HCT116 (cell line): ENCODE measurements around the gene HPX. TPM values are rescaled to one million over a fixed set of nuclear protein-coding genes. Genes with fewer than 3 reads are reported as not detected.

Experiments used
- ATAC-seq: fragments of 200-7000 bp; cut with Tn5 transposase; 2 replicates; pipeline ENCODE4 v1.9.1; 2020; ENCODE audit warnings: mild to moderate bottlenecking, moderate library complexity
- BruUV-seq: library from RNA; stranded (reverse); fragments of 400-500 nt; replicated peaks from 2 replicates; lab custom pipeline; 2021; lab: Mats Ljungman, UMichigan
- CTCF ChIA-PET: fragments of 300-600 bp; sonication (Branson Sonifier 250); formaldehyde crosslinking; loops from one replicate; lab custom pipeline; 2021; ENCODE audit warnings: antibody characterized with exemption; lab: Charles Lee
- POLR2A ChIA-PET: fragments of 300-600, 350-600 bp; sonication (Branson Sonifier 250); formaldehyde crosslinking; loops from one replicate; lab custom pipeline; 2021; ENCODE audit warnings: antibody characterized with exemption; lab: Charles Lee
- RAD21 ChIA-PET, 2 experiments: fragments of 300-600 bp; sonication (Branson Sonifier 250); formaldehyde crosslinking; loops; one replicate each; lab custom pipeline; 2023; ENCODE audit warnings: low total read pairs in 2 of 2; ENCODE audit not compliant: uncharacterized antibody in 2 of 2, unreplicated experiment in 2 of 2, low non-redundant PET in 1 of 2; lab: Charles Lee
- DNase-seq: peaks from one replicate; pipeline ENCODE4 v3.0.0-alpha.2; 2010; ENCODE audit warnings: low read depth, low spot score
- H2AFZ ChIP-seq: fragments of 200-600 bp; shearing (Covaris generic), sonication (generic); 2 replicates; pipeline ENCODE4 v1.6.1; 2017; ENCODE audit warnings: low read depth, mixed run types, mixed read lengths, antibody characterized with exemption, low read length; ENCODE audit not compliant: poor library complexity, severe bottlenecking
- H3K27ac ChIP-seq: 2 replicates; pipeline ENCODE4 v1.5.1; 2012; ENCODE audit warnings: low read depth, low read length
- H3K27me3 ChIP-seq: fragments of 200-600 bp; sonication (generic); 2 replicates; pipeline ENCODE4 v1.6.1; 2016; ENCODE audit warnings: mixed run types, low read length, mixed read lengths; ENCODE audit not compliant: insufficient read depth
- H3K36me3 ChIP-seq, 2 experiments: fragments of 200-500 bp in 1 of 2; fragments of 200-600 bp in 1 of 2; sonication (Bioruptor generic) in 1 of 2; sonication (generic) in 1 of 2; 2 replicates each; pipeline versions ENCODE4 v1.5.1 to v1.6.1; 2014 to 2016; ENCODE audit warnings: low read length in 2 of 2, inconsistent platforms in 1 of 2, mixed read lengths in 1 of 2, mixed run types in 1 of 2; ENCODE audit not compliant: insufficient read depth in 2 of 2, control insufficient read depth in 1 of 2
- H3K4me1 ChIP-seq, 2 experiments: fragments of 200-600 bp in 1 of 2; sonication (generic) in 1 of 2; 2 replicates each; pipeline versions ENCODE4 v1.5.1 to v1.6.1; 2012 to 2017; ENCODE audit warnings: low read length in 2 of 2, inconsistent platforms in 1 of 2, mild to moderate bottlenecking in 1 of 2, mixed read lengths in 1 of 2, mixed run types in 1 of 2, moderate library complexity in 1 of 2; ENCODE audit not compliant: insufficient read depth in 2 of 2, control insufficient read depth in 1 of 2
- H3K4me2 ChIP-seq: fragments of 200-600 bp; sonication (generic); 2 replicates; pipeline ENCODE4 v1.6.1; 2017; ENCODE audit warnings: mixed run types, low read length, mixed read lengths
- H3K4me3 ChIP-seq, 2 experiments: fragments of 200-600 bp in 1 of 2; sonication (generic) in 1 of 2; replicated peaks in 1 of 2; 2 replicates each; pipeline ENCODE4 v1.5.1; 2011 to 2016; ENCODE audit warnings: low read length in 2 of 2, control low read depth in 1 of 2, low read depth in 1 of 2, mild to moderate bottlenecking in 1 of 2, mixed read lengths in 1 of 2, mixed run types in 1 of 2
- H3K79me2 ChIP-seq: fragments of 200-600 bp; sonication (generic); 2 replicates; pipeline ENCODE4 v1.6.1; 2017; ENCODE audit warnings: mild to moderate bottlenecking, mixed run types, low read length, moderate library complexity, mixed read lengths; ENCODE audit not compliant: insufficient read depth
- H3K9ac ChIP-seq: fragments of 200-600 bp; sonication (generic); 2 replicates; pipeline ENCODE4 v1.6.1; 2016; ENCODE audit warnings: low read length, mixed read lengths
- H3K9me2 ChIP-seq: fragments of 200-600 bp; sonication (generic), shearing (Covaris generic); 2 replicates; pipeline ENCODE4 v1.6.1; 2017; ENCODE audit warnings: mixed run types, mild to moderate bottlenecking, moderate library complexity; ENCODE audit not compliant: insufficient read depth
- H3K9me3 ChIP-seq, 2 experiments: fragments of 200-500 bp in 1 of 2; fragments of 200-600 bp in 1 of 2; sonication (Bioruptor generic) in 1 of 2; sonication (generic) in 1 of 2; 2 replicates each; pipeline ENCODE4 v1.6.1; 2014 to 2017; ENCODE audit warnings: low read length in 2 of 2, mixed read lengths in 2 of 2, inconsistent platforms in 1 of 2, low read depth in 1 of 2, mild to moderate bottlenecking in 1 of 2, mixed run types in 1 of 2, moderate library complexity in 1 of 2; ENCODE audit not compliant: control insufficient read depth in 1 of 2, insufficient read depth in 1 of 2
- H4K20me1 ChIP-seq: fragments of 200-600 bp; sonication (generic), shearing (Covaris generic); 2 replicates; pipeline ENCODE4 v1.6.1; 2017; ENCODE audit warnings: mixed run types, mild to moderate bottlenecking, moderate library complexity; ENCODE audit not compliant: insufficient read depth
- CBX3 ChIP-seq: IDR thresholded peaks from 2 replicates; pipeline ENCODE4 v1.6.1; 2012; ENCODE audit warnings: low read depth
- CEBPB ChIP-seq: IDR thresholded peaks from 2 replicates; pipeline ENCODE4 v1.6.1; 2012; ENCODE audit warnings: low read depth
- EGR1 ChIP-seq: IDR thresholded peaks from 2 replicates; pipeline ENCODE4 v1.6.1; 2012; ENCODE audit warnings: low read depth
- EZH2 ChIP-seq: fragments of 200-600 bp; sonication (generic); IDR thresholded peaks from 2 replicates; pipeline ENCODE4 v1.6.1; 2017; ENCODE audit warnings: antibody characterized with exemption, mixed run types
- EZH2phosphoT487 ChIP-seq: fragments of 200-600 bp; IDR thresholded peaks from 2 replicates; pipeline ENCODE4 v1.6.1; 2018; ENCODE audit warnings: antibody characterized with exemption, borderline replicate concordance
- FOSL1 ChIP-seq: IDR thresholded peaks from 2 replicates; pipeline ENCODE4 v1.6.1; 2012; ENCODE audit warnings: low read depth
- JUND ChIP-seq: IDR thresholded peaks from 2 replicates; pipeline ENCODE4 v1.6.1; 2012
- POLR2A ChIP-seq: IDR thresholded peaks from 2 replicates; pipeline ENCODE4 v1.7.0; 2011; ENCODE audit warnings: borderline replicate concordance; ENCODE audit not compliant: insufficient read depth, insufficient read length; ENCODE audit errors: extremely low read depth
- POLR2AphosphoS5 ChIP-seq: IDR thresholded peaks from 2 replicates; pipeline ENCODE4 v1.6.1; 2011; ENCODE audit warnings: mild to moderate bottlenecking, low read depth, low read length, moderate library complexity
- SP1 ChIP-seq: IDR thresholded peaks from 2 replicates; pipeline ENCODE4 v1.6.1; 2012; ENCODE audit warnings: low read depth
- SRF ChIP-seq: IDR thresholded peaks from 2 replicates; pipeline ENCODE4 v1.6.1; 2012; ENCODE audit warnings: low read depth
- TCF7L2 ChIP-seq: IDR thresholded peaks from 2 replicates; pipeline ENCODE4 v1.7.0; 2011; ENCODE audit warnings: borderline replicate concordance, inconsistent platforms; ENCODE audit not compliant: insufficient read depth, insufficient read length; ENCODE audit errors: extremely low read depth
- YY1 ChIP-seq: IDR thresholded peaks from 2 replicates; pipeline ENCODE4 v1.6.1; 2011; ENCODE audit warnings: low read length, low read depth, moderate library complexity, mild to moderate bottlenecking; ENCODE audit not compliant: insufficient replicate concordance; ENCODE audit errors: extremely low read depth
- intact Hi-C: fragments of 100-400 bp; cut with micrococcal nuclease; formaldehyde crosslinking; loops from 2 replicates; pipeline ENCODE4 v1.10.0; 2022
- total RNA-seq: library from RNA; stranded (reverse); gene quantifications from one replicate; pipeline ENCODE4 v1.2.1, GENCODE V29; 2021; ENCODE audit not compliant: unreplicated experiment
- TF ChIP-seq, protein P1 (sequence below): IDR thresholded peaks from 2 replicates; pipeline ENCODE4 v1.6.1; 2012
- TF ChIP-seq, protein P2 (sequence below): IDR thresholded peaks from 2 replicates; pipeline ENCODE4 v1.6.1; 2011; ENCODE audit warnings: mild to moderate bottlenecking, low read length, moderate library complexity; ENCODE audit not compliant: insufficient replicate concordance; ENCODE audit errors: extremely low read depth

HPX gene
- total RNA-seq, 1 experiment from 2014 or later, result 4.6 TPM

DNA sequence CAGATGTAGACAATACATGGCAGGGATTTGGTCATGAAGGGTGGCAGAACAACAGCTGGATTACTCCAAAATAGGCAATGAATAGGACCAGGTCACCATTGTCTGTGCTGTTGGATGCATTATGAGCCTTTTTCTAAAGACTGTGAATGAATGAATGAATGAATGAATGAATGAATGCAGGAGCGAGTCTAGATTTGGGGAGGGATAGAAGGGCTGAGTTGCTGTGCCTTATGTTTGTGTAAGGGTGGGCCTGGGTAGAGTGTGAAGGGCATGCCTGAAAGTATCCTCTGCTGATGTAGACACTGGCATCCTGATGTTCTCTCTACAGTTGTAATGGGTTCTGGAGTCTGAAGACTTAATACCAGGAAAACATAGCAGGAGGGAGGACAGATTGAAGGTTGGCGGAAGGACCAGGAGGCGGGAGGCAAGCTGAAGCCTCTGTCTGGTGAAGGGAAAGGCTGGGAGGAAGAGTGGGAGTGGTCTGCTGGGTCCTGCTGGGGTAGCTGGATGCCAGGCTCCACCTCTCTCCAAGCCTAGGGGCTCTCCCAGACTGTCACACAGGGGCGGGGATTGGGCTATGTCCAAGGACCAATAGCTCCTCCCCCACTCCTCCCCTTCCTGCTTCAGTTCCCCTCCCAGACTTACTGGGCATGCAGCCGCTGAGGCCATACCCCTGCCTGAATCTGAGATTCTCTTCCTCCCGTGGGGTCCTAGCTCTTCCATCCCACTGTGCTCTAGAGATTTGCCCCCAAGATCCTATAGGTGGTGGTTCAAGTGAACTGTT is 28.1 kb upstream of the HPX start:
- H4K20me1 ChIP-seq, result no peaks in the 10 kb centered on the region
- ChIA-PET CTCF (interaction anchor here (0.5 to 2.2 kb wide), 4 partner anchors 25 to 90 kb away, joined by 3 to 10 read pairs (median 6); no protein-coding TSS in a partner anchor), POLR2A (interaction anchor here (1.2 kb wide), 1 partner anchor 12 kb away, joined by 7 read pairs; the partner anchor contains the start of genes ARFIP2 and TIMM10B), RAD21 (no interaction called here)
- no peak overlapping the region for H3K4me3 ChIP-seq
- H3K27ac ChIP-seq, result no peak overlapping the region; the same call in 1 of the 2 replicates
- DNase-seq, result peak; percentile 60
- no TSS peak for BruUV-seq
- peaks cover 4 to 20% of the 10 kb centered on the region in 2 experiments; a peak in 3 of 4 replicates for H3K4me1 ChIP-seq
- H3K9me3 ChIP-seq, result no peaks in the 10 kb centered on the region
- H3K4me2 ChIP-seq, result peak overlapping the region; percentile 42
- H3K36me3 ChIP-seq, result no peaks in the 10 kb centered on the region
- H3K9me2 ChIP-seq, result no peaks in the 10 kb centered on the region
- intact Hi-C loops, result no loop called here
- no peak for TF ChIP-seq FOSL1
- peak; percentile 77 for TF ChIP-seq POLR2AphosphoS5
- TF ChIP-seq POLR2A, result peak; percentile 58
- H3K79me2 ChIP-seq, result no peaks in the 10 kb centered on the region
- peak; percentile 77 for ATAC-seq
- 0 out of 2 replicates have a peak overlapping the region, but pooled peaks have one; percentile 27 for H3K9ac ChIP-seq
- no peak overlapping the region for H2AFZ ChIP-seq
- H3K27me3 ChIP-seq, result no peaks in the 10 kb centered on the region

DNA sequence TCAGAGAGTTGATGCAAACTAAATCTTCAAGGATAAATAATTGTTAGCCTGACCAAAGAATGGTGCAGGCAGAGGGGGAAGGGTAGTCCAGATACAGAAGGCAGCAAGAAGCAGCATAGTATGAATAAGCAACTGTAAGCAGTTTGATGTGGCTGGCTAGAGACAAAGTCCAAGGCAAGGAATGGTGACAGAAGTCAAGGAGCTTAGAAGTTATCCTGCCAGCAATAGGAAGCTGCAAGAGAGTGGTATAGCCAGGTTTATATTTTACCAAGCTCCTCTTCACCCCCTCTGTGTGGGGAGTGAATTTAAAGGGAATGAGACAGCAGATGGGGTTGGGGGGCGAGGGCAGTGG is 18.3 kb upstream of the HPX start:
- Histone ChIP-seq H3K9me2 (no peaks in the 10 kb centered on the region), H3K36me3 (peaks cover 0 to 2% of the 10 kb centered on the region in 2 experiments; a peak in 1 of 4 replicates), H3K9ac (no peak overlapping the region), H3K27me3 (no peaks in the 10 kb centered on the region), H3K79me2 (no peaks in the 10 kb centered on the region), H2AFZ (no peak overlapping the region), H3K27ac (no peak overlapping the region), H4K20me1 (no peaks in the 10 kb centered on the region), H3K4me1 (no peaks in the 10 kb centered on the region), H3K9me3 (no peaks in the 10 kb centered on the region), H3K4me3 (no peak overlapping the region), H3K4me2 (no peak overlapping the region)
- RAD21 ChIA-PET, result no interaction called here
- POLR2A ChIA-PET, result no interaction called here
- CTCF ChIA-PET, result interaction anchor here (0.9 kb wide), 1 partner anchor 16 kb away, joined by 3 read pairs; no protein-coding TSS in a partner anchor
- DNase-seq, result no peak
- no TSS peak for BruUV-seq
- ATAC-seq, result no peak
- TF ChIP-seq FOSL1, result no peak
- no peak for TF ChIP-seq TCF7L2
- TF ChIP-seq, protein P1, sequence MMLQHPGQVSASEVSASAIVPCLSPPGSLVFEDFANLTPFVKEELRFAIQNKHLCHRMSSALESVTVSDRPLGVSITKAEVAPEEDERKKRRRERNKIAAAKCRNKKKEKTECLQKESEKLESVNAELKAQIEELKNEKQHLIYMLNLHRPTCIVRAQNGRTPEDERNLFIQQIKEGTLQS, result no peak
- no peak for TF ChIP-seq SRF
- no peak for TF ChIP-seq CEBPB
- no peak for TF ChIP-seq EZH2phosphoT487
- TF ChIP-seq EZH2, result no peak
- TF ChIP-seq EGR1, result no peak
- TF ChIP-seq CBX3, result no peak
- no peak for TF ChIP-seq SP1
- TF ChIP-seq JUND, result no peak
- no peak for TF ChIP-seq YY1
- TF ChIP-seq, protein P2, sequence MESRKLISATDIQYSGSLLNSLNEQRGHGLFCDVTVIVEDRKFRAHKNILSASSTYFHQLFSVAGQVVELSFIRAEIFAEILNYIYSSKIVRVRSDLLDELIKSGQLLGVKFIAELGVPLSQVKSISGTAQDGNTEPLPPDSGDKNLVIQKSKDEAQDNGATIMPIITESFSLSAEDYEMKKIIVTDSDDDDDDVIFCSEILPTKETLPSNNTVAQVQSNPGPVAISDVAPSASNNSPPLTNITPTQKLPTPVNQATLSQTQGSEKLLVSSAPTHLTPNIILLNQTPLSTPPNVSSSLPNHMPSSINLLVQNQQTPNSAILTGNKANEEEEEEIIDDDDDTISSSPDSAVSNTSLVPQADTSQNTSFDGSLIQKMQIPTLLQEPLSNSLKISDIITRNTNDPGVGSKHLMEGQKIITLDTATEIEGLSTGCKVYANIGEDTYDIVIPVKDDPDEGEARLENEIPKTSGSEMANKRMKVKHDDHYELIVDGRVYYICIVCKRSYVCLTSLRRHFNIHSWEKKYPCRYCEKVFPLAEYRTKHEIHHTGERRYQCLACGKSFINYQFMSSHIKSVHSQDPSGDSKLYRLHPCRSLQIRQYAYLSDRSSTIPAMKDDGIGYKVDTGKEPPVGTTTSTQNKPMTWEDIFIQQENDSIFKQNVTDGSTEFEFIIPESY, result no peak
- intact Hi-C loops, result no loop called here
